Lower leg skin (tissue), 3 donors: ENCODE results near the gene SMAP1.

Experiments
- POLR2A ChIP-seq, 2 donors: fragments of 450-650 bp; IDR thresholded peaks; one replicate each; pipeline ENCODE4 v1.6.1; 2016 to 2017; ENCODE audit warnings: antibody characterized with exemption in 2 of 2, mild to moderate bottlenecking in 1 of 2, moderate library complexity in 1 of 2
- TF ChIP-seq, protein P1 (sequence below), 3 donors: fragments of 450-650 bp; IDR thresholded peaks; one replicate each; pipeline ENCODE4 v1.5.1; 2016; ENCODE audit warnings: antibody characterized with exemption in 3 of 3, mild to moderate bottlenecking in 3 of 3, moderate library complexity in 2 of 3

DNA sequence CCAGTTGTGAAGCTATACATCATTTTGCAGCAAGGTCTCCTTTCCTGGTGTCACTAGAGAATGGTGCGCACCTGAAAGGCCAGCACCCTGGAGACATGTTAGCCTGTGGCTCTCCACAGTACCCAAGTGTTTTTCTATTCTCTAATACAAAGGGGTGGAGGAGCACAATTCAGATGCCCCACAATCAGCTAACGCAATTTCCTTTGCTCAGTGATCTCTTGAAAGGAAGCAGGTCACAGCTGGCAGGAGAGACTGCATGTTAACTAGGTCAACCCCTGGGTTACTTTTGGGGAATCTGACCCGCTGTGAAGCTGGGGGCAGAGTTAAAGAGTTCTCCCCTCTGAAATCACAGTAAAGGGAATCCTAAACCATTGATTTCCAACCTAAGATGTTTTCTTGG lies 196.7 kb downstream of the SMAP1 start:
- TF ChIP-seq, protein P1, sequence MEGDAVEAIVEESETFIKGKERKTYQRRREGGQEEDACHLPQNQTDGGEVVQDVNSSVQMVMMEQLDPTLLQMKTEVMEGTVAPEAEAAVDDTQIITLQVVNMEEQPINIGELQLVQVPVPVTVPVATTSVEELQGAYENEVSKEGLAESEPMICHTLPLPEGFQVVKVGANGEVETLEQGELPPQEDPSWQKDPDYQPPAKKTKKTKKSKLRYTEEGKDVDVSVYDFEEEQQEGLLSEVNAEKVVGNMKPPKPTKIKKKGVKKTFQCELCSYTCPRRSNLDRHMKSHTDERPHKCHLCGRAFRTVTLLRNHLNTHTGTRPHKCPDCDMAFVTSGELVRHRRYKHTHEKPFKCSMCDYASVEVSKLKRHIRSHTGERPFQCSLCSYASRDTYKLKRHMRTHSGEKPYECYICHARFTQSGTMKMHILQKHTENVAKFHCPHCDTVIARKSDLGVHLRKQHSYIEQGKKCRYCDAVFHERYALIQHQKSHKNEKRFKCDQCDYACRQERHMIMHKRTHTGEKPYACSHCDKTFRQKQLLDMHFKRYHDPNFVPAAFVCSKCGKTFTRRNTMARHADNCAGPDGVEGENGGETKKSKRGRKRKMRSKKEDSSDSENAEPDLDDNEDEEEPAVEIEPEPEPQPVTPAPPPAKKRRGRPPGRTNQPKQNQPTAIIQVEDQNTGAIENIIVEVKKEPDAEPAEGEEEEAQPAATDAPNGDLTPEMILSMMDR (IDR thresholded peaks at IDR 0.05) = no peak
- TF ChIP-seq POLR2A (IDR thresholded peaks at IDR 0.05) = no peak
